Measurements from ENCODE around the gene ZNHIT1.

Gene ZNHIT1
- long read RNA-seq, donor 1, transcript ZNHIT1-201 (5 exons, 1,225 nt): major isoform, 93 of 101 reads
- long read RNA-seq, donor 1, transcript ZNHIT1-203 (4 exons, 2,898 nt): minor isoform, 8 of 101 reads
- long read RNA-seq, donor 1, partial matches to known transcripts: 0 of 101 reads
- long read RNA-seq, donor 1, other reads (novel, unspliced or antisense): 0 of 101 reads
- long read RNA-seq, donor 2, transcript ZNHIT1-203 (4 exons, 2,898 nt): minor isoform, 9 of 60 reads
- long read RNA-seq, donor 2, transcript ZNHIT1-201 (5 exons, 1,225 nt): major isoform, 51 of 60 reads
- long read RNA-seq, donor 2, partial matches to known transcripts: 0 of 60 reads
- long read RNA-seq, donor 2, other reads (novel, unspliced or antisense): 0 of 60 reads
- long read RNA-seq, donor 3, transcript ZNHIT1-201 (5 exons, 1,225 nt): major isoform, 25 of 40 reads
- long read RNA-seq, donor 3, partial matches to known transcripts: 12 of 40 reads
- long read RNA-seq, donor 3, other reads (novel, unspliced or antisense): 0 of 40 reads
- long read RNA-seq, donor 4, transcript ZNHIT1-203 (4 exons, 2,898 nt): minor isoform, 13 of 90 reads
- long read RNA-seq, donor 4, transcript ZNHIT1-201 (5 exons, 1,225 nt): major isoform, 55 of 90 reads
- long read RNA-seq, donor 4, partial matches to known transcripts: 22 of 90 reads
- long read RNA-seq, donor 4, other reads (novel, unspliced or antisense): 0 of 90 reads
- long read RNA-seq, donor 5, transcript ZNHIT1-203 (4 exons, 2,898 nt): minor isoform, 10 of 75 reads
- long read RNA-seq, donor 5, transcript ZNHIT1-201 (5 exons, 1,225 nt): major isoform, 65 of 75 reads
- long read RNA-seq, donor 5, partial matches to known transcripts: 0 of 75 reads
- long read RNA-seq, donor 5, other reads (novel, unspliced or antisense): 0 of 75 reads
- long read RNA-seq, donor 6, transcript ZNHIT1-203 (4 exons, 2,898 nt): minor isoform, 6 of 72 reads
- long read RNA-seq, donor 6, transcript ZNHIT1-201 (5 exons, 1,225 nt): major isoform, 60 of 72 reads
- long read RNA-seq, donor 6, partial matches to known transcripts: 5 of 72 reads
- long read RNA-seq, donor 6, other reads (novel, unspliced or antisense): 0 of 72 reads
- long read RNA-seq, donor 7, transcript ZNHIT1-201 (5 exons, 1,225 nt): major isoform, 88 of 125 reads
- long read RNA-seq, donor 7, transcript ZNHIT1-203 (4 exons, 2,898 nt): minor isoform, 10 of 125 reads
- long read RNA-seq, donor 7, partial matches to known transcripts: 21 of 125 reads
- long read RNA-seq, donor 7, other reads (novel, unspliced or antisense): 6 of 125 reads
- long read RNA-seq, donor 8, transcript ZNHIT1-201 (5 exons, 1,225 nt): major isoform, 58 of 68 reads
- long read RNA-seq, donor 8, transcript ZNHIT1-203 (4 exons, 2,898 nt): minor isoform, 10 of 68 reads
- long read RNA-seq, donor 8, partial matches to known transcripts: 0 of 68 reads
- long read RNA-seq, donor 8, other reads (novel, unspliced or antisense): 0 of 68 reads

DNA sequence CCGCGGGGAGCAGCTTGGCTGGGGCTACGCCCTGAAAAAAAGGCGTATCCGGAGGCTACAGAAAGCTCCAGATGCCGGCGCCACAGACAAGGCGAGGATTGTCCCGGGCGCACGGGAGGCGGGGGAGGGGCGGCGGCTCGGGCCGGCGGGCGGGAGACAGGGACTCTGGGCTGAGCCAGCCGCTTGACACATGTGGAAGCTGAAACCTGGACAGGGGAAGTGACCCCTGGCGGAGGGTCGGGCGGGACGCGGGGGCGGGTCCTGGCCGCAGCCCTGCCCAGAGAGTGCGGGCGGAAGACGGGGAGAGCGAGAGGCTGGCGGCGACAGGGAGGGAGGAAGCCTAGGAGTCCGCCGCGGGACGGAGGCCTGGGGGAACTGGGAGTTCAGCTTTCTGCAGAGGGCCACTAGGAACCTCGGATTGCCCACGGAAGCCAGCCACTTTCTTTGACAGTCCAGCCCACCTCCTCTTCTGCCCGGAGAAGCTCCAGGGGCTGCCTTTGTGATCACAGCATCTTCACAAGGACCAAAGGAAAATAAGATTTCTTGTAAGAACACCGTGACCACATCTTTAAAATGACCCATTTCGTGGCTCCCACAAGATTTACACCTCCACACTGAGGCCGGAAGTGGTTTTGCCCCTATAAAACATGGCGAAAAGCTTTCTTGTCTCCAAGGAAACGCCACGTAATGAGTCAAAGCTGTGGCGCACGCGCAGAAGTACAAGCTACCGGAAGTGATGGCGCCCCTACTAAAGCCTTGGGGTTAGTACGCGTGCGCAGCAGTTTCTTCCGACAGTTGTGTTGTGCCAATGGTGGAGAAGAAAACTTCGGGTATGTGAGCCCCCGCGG is at the start of gene ZNHIT1, which contains the start of gene PLOD3:
Gene ZNHIT1, plus strand, starts transcription at position 778 of the 848 bp plus-strand sequence. Its CDS starts 31 bp downstream, at position 809.
Gene PLOD3, minus strand, starts transcription at position 194 of the 848 bp plus-strand sequence. CDS start 307 bp downstream, outside the sequence.
- DNase-seq: peak; percentile 87

DNA sequence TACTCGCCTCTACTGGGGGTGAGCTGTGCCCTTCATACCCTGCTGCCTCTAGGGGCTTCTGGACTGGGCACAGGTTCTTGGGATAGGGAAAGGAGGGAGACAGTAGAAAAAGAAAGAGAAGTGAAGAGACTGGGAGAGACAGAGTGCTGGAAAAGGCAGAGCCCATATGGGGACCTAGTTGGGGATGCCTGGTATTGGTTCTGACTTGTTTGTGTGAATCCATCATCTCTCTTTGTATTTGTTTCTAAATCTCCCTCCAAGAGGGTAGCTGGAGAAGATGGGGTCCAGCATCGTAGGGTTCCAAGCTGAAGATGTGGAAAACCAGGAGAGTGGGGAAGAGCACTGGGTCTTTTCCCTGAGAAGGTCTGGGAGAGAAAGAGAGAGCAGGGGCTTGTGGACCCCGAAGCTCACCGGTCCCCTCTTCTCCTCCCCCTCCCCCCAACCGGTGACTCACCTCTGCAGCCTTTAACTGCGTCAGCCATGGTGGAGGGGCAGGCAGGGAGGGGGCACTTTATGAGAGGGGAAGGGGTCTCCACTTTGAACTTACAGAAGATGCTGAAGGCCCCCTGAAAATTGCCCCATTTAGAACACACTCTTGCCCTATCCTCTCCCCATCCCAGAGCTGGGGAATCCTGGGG is 49.4 kb upstream of the ZNHIT1 start:
- DNase-seq: no peak

DNA sequence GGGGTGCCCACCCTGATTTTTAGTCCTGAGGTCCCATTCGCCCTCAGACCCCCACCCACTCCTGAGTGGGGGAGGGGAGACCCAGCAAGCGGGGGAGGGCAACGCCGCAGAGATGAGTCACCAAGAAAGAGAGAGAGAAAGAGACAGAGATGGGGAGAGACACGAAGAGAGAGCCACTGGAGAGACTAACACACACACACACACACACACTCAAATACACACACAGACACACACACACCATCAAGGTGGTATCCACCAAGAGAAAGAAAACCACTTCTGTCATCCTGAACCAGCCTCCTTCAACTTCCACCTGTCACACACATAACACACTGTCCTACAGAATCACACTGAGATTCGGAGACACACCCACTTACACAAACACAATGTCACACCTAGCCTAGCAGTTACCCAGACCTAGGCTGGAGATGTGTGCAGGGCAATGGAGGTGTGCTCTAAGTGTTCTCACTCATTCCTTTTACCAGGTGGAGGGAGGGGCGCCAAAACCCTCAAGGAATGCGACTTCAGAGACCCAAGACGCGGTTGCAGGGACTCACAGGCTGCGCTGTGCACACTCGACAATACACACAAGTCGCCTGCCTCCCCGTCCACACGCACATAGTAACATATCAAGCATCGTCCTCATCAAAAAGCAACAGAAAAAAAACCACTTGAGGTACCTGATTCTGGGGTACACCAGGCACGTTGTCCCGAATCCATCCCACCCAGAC is 48.7 kb upstream of the ZNHIT1 start:
- DNase-seq: peak; percentile 52

DNA sequence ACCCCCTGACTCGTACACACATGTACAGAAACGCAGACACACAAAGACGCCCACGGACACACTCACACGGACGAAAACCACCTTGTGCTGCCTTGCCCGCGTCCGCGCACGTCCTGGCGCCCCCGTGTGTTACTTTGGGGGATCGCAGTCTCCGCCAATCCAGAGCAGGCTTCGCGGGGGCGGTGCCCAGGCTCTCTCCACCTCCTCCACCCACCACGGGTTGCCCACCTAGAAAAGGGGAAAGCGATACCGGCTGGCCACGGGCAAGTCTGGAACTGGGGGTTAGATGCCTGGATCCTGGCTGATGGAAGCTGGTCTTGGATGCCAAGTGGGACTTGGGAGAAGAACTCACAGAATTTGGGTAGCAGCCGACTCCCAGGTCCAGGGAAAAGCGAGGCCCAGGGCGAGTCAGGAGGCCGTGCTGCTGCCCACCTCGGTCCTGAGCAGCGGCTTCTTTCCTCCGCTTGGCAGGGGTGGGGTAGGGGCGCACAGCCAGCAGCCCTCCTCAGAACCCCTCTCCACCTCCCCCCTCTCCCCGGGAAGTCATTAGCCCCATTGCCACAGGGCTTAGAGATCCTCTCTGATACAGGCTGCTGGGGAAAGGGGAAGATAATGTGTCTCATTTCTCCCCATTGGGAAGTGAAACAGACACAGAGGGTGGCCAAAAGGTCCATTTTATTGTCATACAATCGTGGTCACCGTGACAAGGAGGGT is 48.0 kb upstream of the ZNHIT1 start:
- DNase-seq: peak; percentile 76

DNA sequence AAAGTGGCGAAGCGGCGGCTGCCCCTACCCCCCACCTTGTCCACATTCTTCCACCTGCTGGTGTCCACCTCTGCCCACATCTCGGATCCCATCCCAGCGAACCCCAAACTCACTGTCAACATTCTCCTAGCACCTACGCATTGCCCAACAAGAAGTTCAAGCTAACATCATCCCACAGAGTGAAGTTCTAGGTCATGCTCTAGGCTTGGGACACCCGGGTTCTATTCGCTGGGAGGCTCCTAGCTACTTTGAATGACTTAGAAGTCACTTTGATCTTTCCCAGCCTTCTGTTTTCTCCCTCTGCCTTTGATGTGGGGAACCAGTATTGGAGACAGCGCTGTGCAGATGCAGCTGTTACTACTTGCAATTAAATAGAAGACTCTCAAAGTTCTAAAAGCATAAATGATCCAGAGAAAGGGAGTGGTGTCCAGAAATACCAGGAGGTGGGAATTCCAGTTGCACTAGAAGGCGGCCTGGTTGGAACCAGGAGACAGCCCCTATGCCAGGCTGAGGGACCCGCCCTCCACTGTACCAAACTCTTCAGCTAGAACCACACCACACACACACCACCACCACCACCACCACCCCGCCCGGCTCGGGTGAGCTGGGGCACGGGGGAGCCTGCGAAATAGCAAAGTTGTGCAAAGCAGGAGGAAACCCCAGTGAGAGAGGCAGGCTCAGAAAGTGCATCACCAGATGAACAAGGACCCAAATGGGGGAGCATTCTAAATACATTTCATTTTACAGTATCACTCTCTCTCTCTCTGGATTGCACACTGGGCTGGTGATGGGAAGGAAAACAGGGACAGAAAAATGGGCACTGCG is 47.1 kb upstream of the ZNHIT1 start:
- DNase-seq: no peak

DNA sequence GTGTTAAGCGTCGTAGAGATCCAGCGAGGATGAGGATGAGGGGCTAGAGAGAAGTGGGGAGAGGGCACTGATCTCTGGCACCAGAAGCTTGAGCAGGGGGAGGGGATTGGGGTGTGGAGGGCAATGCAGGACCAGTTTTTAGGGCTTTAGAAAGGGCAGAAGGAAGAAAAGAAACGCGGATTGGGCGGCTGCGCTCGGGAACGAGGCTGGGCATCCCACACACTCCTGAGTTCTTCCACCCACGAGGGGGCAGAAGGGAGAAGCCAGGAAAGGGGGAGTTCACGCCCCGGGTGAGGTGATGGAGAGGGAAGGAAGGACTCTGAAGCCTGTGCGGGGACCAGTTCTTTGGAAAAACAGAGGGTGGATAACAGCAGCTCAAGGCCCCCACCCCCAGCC is 46.5 kb upstream of the ZNHIT1 start:
- DNase-seq: no peak

DNA sequence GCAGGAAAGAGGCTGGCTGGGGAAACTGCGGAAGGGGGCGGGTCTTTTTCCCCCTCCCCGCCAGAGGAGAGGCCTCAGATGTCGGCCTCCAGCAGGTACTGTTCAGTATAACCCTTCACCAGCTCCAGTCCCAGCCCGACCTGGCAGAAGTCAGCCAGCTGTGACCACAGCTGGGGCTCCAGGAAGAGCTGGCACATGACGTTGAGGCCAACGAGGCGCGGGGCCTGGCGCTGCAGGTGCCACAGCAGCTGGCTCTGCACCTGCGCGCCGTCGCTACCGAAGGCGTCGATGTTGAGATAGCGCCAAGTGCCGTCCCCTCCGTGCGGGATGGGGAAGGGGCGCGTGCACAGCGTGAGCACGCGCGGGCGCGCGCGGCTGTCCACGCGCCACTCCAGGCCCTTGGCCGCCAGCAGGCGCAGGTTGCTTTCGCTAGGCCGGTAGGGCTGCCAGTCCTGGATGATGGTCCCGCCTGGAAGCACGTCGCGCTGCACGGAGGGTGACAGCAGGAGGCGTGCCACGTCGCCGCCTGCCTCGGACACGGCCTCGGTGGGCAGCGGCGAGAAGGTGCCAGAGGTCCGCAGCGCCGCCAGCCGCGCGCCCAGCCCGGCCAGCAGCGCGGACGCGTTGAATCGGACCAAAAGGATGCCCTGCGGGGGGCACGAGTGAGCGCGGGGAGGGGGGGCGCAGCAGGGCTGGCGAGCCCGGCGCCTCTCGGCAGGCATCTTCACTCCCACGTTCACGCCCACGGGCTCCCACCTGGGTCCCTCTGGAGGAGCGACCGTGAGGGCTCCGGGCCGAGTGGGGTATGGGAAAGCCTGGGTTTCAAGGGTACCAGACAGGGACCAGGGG is 45.7 kb upstream of the ZNHIT1 start:
- DNase-seq: peak; percentile 62

DNA sequence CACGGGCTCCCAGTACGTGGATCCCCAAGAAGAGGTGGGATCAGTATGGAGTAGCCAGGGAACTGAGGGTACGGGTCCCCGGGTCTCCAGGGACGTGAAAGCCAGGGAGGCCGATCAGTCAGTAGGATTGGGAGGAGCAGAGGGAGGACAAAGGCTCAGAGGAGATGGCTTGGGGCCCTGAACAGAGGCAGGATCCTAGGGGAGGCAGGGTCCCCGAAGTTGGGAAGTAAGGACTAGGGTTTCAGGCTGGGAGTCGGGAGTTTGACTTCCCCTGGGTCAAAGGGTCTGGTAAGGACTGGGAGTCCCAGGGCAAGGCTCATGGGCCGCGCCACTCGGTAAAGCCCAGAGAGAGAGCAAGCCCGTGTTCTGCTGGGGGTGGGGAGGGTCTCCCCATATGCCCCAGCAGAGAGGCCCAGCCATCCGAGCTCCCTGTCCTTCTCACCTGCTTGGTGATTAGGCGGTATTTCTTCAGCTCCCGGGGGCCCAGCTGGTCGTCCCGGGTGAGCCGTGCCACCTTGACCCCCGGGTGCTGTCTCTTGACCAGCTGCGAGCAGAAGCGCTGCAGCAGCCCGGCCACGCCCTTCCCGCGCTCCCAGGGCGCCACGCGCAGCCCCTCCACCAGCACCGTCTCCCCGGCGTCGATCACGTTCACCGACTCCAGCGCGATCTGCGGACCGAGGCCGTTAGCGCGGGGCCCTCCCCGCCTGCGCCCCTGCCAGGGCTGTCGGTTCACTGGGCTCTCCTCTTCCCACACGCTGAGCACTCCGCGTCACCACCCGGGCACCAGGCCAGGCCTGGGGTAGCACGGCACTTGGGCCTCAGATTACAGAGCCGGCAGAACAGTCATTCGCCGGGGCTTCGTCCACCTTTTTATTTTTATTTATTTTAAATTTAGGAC is 44.9 kb upstream of the ZNHIT1 start:
- DNase-seq: peak; percentile 54

DNA sequence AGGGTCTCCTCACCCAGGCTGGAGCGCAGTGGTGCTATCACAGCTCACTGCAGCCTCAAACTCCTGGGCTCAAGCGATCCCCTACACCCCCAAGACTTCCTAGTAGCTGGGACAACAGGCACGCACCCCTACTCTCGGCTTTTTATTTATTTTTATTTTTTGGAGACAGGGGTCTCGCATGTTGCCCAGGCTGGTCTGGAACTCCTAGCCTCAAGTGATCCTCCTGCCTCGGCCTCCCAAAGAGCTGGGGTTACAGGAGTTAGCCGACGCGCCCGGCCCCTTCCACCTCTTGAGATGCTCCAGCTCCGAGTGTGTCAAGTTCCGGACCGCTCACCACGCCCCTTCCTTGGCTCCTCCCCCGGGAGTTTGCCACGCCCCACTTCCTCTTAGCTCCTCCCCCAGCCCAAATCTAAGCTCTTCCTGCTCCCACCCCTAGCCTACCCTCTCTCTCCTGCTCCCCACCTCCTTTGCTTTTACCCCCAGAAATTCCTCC is 44.2 kb upstream of the ZNHIT1 start:
- DNase-seq: no peak

DNA sequence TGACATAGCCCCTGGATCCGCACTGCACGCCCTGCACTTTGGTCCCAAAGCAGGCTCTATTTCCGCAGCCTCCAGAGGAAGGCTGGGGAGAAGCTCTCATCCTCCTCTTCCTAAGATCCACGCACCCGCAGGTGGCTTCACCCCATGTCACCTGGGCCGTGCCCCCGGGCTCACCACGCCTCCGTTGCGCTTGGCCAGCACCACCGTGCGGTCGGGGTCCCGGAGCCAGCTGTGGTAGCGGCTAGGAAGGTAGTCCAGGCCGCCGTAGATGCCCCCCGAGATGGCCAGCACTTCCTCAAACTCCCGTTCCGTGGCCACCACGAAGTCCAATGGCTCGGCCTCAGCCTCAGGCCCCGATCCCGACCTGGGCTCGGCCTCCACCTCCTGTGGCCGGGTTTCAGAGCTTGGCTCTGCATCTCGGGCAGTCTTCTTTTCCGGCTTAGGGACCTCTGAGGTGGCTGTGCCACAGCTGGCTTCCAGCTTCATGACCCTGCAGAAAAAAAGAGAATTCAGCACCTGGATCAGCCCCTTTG is 43.6 kb upstream of the ZNHIT1 start:
- DNase-seq: no peak

DNA sequence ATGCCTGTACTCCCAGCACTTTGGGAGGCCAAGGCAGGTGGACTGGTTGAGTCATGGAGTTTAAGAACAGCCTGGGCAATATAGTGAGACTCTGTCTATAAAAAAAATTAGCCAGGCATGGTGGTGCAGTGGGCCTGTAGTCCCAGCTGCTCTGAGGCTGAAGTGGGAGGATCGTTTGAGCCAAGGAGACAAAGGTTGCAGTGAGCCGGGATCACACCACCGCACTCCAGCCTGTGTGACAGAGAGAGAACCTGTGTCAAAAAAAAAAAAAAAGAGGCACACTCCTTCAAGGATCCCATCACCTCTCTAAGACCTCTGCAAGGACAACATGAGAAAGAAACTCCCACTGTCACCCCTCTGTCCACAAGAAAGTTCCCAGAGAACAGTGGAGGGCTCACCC is 42.3 kb upstream of the ZNHIT1 start:
- no peak for DNase-seq

DNA sequence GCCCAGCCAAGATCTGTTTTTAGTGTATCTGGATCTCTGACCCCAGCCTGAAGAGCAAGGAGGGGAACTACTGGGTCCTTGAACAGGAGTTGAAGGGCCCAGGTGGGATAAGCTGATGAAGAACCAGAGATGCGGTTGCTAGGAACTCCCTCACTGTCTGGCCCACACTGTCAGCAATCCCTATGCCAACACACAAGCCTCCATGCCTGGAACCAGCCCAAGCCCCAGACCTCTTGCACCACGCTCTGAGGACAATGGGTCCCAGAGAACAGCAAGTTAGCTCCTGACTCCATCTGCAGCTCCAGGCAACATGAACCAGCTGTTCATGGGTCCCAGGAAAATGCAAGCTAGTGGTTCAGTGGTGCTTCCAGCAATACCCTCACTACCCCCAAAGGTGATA is 40.3 kb upstream of the ZNHIT1 start:
- DNase-seq: no peak

DNA sequence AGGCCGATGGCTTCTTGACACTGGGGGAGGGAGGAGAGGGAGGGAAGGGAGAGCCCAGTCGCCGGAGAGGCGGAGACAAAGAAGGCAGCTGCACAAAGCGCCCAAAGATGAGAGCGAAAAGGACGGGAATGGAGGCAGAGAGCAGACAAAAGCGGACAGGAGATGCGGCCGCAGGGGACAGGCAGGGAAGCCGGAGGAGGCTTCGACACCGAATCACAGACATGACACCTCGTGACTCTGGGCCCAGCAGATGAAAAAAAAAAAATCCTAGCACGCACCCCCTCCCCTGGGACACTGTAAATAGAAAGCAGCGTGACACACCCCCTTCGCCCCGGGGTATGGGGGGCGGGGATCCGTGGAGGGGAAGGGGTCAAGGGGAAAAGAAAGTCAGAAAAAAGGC is 38.8 kb upstream of the ZNHIT1 start:
- no peak for DNase-seq

DNA sequence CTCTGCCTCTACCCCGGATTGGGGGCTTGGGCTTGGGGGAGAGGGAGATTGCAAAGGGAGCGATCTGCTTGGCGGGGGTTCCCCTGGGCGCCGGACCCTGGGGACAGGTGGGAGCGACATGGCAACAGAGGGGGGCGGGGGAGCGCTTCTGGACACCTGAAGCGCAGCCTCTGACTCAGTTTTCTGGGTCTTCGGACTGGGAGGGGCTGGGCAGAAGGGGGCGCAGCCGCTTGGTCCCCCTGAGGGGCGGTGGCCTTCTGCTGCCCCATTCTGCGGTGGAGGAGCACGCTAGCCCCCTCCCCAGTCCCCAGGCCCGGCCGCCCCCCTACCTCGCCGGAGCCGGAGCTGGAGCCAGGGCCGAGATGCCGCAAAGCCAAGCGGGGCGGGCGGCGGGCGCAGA is 38.3 kb upstream of the ZNHIT1 start:
- no peak for DNase-seq

DNA sequence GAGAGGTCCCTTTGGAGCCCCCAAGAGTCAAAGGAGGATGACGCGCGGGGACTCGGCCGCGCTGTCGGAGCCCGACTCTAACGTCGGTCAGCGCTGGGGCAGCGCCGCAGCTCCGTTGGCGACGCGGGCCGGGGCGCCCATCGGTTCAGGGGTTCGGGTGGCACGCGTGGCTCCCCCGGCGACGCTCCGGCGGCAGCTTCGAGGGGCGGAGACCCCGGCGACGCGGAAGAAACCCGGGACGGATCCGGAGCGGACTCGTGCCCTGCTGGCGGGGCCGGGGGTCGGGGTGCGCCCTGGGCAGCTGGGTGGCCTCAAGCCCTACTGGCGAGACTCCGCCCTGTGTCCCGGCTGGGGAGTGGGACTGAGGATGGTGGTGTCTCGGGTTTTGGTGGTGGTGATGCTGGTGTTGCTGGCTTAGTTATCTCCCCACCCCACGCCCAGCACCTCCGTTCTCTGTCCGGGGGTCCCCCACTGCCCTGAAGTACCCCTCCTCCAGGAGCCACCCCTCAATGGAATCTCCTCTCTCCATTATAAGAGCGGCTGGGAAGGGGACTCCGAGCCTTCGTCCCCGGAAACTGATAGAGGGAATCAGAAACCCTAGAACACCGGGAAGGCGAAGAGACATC is 37.7 kb upstream of the ZNHIT1 start, which contains the start of gene NAT16:
Gene NAT16, minus strand, starts transcription at position 164 of the 626 bp plus-strand sequence. CDS start 5,486 bp downstream, outside the sequence.
- DNase-seq: no peak

Measured in right kidney (tissue), 9 donors.